ENCODE data around the gene SAT2. TPM values are rescaled to one million over a fixed set of nuclear protein-coding genes. Genes with fewer than 3 reads are reported as not detected.
"Not testable (repeated sequence)": the region's sequence is repeated elsewhere in the genome, so short reads cannot be mapped to it uniquely, and the experiment has no call there.

SAT2 gene
- polyA plus RNA-seq, 12 donors = 44.5 to 83.2 (median 68.8) TPM; not detected in 1

DNA sequence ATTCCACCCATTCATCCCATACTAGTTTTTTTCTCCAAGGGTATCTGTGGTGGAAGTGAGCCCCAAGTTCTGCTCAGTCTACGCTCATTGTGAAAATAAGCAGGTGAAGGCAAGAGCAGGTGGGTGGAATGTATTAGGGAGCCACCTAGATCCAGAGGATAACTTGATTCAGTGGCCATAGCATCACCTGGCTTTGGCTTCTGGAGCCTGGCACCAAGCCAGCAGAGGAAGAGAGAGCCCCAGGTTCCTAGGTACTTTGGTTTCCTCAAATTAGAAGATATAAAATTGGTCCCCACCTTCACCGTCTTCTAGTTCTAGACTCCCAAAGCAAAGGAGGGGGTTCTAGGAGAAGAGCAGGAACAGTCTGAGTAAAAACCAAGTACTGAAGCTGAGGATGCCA is 17.0 kb downstream of the SAT2 start:
- no peak for DNase-seq

DNA sequence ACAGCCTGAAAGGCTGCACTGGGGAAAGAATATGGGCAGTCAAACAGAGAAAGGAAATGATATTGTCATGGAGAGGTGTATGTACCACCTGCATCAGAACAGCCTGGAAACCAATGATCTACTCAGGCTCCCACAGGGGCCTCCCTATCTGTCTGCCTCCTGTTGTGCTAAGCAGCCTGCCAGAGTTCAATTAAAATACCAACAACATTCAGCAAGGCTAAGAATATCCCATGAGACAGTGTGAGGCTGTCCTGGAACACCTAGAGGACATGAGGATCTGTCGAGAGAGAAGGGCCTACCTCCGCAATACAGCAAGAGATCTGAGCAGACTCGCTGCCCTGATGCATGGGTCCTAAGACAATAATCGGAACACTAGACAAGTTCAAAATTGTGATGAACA is 21.3 kb downstream of the SAT2 start:
- DNase-seq = no peak

DNA sequence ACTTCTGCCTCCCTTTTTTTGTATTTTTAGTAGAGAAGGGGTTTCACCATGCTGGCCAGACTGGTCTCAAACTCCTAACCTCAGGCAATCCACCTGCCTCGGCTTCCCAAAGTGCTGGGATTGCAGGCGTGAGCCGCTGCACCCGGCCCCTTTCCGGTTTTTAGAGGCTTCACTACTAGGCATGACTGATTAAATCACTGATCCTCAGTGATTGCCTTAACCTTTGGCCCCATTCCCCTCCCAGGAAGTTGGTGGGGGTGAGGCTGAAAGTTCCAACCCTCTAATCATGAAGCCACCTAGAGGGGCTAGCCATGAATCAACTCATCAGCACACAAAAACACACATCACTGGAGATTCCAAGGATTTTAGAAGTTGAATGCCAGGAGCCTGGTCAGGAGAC is 30.1 kb downstream of the SAT2 start:
- DNase-seq = not testable (repeated sequence)

DNA sequence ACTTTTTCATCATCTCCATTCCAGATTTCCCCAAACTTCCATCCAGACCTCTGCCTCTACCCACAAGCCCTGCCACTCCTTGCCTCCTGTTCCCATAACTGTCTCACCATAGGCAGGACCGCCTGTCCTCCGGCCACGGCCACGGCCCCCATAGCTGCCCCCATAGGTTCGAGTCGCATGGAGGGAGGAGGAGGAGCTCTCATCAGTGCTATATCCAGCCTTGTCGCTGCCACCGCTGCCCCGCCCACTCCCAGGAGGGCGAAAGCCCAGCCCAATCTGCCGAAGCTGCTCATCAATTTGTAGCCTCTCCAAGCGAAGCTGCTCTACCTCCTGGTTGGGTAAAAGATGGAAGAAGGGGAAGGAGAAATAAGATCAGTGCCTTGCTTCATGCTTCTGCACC is 34.3 kb downstream of the SAT2 start:
- DNase-seq = no peak

DNA sequence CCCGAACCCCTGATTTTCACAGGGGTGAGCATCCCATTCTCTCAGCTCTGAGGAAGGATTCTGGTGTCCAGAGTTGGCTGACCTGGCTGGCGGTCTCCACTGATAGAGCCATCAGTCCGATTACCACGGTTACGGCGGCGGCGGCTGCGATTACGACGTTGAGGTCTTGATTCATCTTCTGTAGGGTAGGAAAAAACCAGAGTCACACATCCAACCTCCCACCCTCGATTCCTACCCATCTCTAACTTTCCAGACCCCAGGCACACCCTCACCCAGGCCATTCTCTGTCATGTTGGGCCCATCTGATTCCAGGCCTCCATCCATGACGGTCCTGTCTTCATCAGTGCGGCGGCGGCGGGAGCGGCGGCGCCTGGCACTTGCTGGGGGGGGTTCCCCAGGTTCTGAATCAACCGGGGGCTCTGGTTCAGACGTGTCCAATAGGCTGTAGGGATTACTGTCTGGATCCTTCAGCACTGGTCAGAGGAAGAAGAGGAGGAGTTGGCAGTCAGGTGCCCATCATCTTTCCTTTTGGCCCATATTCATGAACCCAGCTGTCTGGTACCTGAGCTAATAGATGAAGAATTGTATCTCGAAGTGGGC is 35.1 kb downstream of the SAT2 start:
- no peak for DNase-seq

DNA sequence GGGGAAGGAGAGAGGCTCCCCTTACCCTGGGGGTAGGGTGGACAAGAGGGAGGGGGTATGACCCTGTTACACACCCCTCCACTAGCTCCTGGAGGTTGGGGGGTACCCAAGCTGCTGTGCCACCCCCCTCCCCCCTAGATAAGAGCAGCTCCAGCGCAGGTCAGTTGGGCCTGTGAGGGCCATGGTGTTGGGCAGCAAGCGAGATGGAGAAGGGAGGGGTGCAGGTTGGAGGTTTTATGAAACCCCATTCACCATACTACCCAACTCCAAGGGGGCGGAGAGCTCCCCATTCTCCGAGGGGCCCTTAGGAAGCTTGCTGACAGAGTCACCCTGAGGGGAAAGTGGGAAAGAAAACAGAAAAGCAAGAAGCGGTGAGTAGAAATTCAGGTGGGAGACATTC is 36.0 kb downstream of the SAT2 start:
- no peak for DNase-seq

DNA sequence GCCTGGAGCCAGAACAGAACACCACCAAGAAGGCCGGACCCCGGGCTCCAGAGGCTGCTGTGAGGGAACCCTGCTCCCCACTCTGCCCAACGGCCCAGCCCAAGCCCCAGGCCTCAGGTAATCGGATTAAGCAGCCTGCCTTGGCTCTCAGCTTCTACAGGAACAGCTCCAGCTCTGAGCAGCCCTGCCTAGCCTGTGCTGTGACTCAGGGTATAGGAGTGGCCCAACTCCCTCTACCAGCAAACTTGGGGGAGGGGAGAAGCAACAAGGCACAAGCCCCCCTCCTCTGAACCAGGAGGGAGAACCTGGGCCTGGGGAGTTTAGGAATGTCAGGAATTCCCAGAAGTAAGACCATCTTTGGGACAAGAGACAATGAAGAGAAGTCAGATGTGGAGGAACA is 36.9 kb downstream of the SAT2 start:
- DNase-seq = no peak

DNA sequence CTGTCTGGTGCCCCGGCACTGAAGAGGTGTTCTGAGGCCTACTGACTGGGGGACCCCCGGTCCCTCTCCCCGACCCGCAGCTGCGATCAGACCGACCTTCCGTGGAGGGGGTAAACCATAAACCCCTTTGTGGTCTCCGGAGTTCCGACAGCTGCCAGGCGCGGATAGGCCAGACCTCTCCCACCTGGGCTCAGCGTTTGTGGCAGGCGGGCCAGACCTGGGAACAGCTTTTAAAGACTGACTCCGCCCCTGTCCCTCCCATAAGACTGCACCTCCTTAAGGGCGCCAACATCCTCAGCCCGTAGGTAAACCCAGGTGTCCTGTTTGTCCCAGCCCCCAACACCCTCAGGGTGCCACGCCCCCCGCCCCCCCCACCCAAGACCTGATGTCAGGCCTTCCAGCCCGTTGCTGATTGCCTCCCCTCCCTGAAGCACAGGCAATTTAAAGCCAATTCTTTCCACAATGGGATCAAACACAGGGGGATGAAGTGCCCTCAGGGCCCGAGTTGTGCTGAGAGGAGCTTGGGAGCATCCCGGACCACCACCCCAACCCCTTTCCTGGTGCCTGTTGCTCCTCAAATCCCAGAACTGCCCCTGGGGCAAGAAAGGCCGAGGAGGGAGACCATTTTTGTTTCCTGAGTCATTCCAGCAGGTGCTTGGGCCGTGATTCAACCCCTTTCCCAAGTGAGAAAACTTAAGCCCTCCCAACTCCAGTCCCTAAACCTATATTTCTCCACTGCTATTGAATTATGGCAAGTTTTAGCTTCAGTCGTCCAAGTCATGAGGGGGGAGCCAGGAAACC is 37.5 kb downstream of the SAT2 start, which contains the start of gene SOX15:
SOX15 (minus strand) TSS at position 204 of the 801 bp plus-strand sequence. CDS start 418 bp downstream, outside the sequence.
- no peak for DNase-seq

DNA sequence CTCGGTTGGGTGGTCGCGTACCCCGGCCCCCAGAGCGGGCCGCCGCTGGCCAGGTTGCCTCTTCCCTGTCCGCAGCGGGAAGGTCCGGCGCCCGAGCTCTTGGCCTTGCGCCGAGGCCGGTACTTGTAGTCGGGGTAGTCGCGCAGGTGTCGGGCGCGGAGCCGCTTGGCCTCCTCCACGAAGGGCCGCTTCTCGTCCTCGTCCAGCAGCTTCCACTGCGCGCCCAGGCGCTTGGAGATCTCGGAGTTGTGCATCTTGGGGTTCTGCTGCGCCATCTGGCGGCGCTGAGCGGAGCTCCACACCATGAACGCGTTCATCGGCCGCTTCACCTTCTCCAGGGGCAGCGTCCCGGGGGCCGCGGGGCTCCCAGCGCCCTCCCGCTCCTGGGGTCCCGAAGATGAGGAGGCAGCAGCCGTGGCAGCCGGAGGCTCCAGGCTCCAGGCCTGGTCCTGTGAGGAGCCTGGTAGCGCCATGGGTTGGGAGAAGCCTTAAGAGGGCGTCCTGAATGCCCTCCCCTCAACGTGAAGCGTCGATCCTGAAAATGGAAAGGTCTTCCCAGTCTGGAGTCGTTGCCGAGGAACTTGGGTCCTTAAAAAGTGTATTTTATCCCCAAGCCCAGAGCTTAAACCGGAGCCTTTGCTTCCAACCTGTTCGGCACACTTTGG is 38.3 kb downstream of the SAT2 start:
- DNase-seq = peak; percentile 91

DNA sequence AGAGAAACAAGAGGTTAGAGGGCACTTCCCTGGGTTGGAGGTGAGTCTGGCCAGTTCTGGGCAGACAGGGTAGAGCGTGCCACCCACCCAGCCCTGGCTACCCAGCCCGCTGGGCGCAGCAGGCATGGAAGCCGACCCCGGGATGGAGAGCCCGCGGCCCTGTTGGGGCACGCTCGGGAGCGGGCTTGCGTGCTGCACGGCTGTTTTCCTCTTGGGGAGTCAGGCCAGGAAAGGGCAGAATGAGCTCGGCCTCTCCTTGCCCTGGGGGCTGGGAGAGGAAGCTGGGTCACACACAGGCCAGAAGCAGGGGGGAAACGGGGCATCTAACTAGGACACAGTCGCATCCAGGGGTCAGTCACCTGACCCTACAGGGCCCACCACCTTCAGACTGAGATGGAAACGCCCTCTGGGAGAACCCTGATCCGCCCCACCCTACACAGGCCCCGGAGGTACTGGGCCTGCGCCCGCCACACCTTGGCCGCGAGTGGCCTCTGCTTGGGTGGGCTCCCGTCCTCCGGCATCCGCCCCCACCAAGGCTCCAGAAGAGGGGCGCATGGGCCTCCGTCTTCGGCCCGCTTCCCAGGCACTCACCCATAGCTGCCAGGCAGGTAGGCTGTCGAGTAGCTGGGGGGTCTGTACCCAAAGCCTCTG is 38.9 kb downstream of the SAT2 start:
- DNase-seq = no peak

DNA sequence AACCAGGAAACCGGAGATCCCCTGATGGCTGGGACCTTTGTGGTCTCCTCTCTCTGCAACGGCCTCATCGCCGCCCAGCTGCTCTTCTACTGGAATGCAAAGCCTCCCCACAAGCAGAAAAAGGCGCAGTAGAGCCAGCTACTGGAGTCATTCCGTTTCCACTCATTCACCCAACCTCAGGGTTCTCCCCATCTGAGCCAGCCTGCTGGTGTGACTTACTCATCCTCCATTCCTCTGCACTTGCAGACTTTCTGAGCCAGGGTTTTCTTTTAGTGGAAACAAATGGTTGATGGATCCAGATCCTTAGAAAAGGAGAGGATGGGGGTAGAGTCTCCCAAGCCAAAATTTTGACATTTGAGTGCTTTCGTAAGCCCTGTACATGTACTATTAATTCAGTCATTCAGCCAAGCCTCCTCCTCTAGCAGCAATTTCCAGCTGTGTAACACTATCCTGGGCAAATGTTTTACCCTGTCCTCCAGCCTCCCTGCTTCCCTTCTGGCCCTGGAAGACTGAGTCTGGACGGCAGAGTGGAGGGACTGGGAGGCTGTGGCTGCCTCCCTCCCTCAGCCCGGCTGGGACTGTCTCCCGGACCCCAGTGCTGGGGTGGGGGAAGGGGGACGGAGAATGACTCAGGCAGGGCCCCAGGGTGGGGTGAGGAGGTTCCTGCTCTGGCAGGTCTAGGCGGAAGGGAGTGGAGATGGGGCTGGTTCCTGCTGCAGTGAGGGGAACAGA is 40.0 kb downstream of the SAT2 start:
- no peak for DNase-seq

DNA sequence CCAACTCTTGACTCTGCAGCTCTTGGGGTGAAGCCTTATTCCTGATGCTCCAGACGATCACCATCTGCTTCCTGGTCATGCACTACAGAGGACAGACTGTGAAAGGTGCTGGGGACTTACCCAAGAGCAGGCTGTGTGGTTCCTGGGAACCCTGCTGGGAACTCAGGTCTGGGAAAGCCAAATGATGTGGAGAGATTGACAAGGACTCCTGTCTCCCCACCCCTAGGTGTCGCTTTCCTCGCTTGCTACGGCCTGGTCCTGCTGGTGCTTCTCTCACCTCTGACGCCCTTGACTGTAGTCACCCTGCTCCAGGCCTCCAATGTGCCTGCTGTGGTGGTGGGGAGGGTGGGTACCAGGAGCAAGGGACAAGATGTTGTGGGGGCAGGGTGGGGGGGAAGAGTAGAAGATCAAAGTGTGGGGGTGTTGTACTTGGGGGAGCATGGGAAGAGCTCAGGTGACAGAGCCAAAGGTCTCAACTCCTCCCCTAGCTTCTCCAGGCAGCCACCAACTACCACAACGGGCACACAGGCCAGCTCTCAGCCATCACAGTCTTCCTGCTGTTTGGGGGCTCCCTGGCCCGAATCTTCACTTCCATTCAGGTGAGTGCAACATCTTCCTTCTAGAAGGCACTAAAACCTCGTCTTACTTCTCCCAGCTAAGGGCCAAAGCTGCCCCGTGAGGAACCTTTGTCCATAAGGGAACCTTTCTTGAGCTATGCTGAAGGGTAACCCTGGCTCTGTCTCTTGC is 40.8 kb downstream of the SAT2 start:
- no peak for DNase-seq

DNA sequence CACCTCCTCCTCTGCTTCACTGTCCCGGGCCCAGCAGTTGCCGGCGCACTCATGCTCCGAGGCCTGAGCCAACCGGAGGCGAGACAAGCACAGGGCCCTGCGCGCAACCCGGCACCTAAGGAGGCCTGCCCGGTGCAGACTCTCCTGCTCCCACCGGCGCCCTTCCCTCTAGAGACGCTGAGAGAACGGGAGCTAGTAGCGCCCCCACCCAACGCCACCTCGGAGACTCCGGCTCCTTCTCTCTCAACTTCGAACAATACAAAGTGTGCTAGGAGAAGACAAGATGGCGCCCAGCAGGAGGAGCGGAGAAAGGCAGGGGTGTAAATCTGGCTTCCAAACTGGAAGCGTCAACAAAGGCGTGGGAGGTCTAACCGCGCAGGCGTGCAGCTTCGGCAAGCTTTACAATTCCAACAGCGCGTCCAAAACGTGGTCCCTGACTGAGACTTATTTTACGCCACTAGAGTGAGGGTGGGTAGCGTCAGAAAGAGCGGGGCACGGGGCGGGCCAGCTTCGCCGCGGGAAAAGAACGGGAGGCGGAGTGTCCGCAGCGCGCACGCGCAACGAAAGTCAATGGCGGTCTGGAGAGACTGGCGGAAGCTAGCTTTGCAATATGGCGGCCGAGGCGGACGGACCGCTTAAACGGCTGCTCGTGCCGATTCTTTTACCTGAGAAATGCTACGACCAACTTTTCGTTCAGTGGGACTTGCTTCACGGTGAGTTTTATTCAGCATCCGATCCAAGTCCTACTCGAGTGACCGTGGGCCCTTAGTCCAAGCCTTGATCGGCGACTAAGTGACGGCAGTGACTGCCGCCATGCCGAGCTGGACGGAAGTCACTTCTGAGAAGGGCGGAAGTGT is 44.1 kb downstream of the SAT2 start, which contains the start of gene MPDU1:
MPDU1 (plus strand) TSS at position 600 of the 857 bp plus-strand sequence; CDS start at position 611, 11 bp downstream.
- DNase-seq = peak; percentile 99

DNA sequence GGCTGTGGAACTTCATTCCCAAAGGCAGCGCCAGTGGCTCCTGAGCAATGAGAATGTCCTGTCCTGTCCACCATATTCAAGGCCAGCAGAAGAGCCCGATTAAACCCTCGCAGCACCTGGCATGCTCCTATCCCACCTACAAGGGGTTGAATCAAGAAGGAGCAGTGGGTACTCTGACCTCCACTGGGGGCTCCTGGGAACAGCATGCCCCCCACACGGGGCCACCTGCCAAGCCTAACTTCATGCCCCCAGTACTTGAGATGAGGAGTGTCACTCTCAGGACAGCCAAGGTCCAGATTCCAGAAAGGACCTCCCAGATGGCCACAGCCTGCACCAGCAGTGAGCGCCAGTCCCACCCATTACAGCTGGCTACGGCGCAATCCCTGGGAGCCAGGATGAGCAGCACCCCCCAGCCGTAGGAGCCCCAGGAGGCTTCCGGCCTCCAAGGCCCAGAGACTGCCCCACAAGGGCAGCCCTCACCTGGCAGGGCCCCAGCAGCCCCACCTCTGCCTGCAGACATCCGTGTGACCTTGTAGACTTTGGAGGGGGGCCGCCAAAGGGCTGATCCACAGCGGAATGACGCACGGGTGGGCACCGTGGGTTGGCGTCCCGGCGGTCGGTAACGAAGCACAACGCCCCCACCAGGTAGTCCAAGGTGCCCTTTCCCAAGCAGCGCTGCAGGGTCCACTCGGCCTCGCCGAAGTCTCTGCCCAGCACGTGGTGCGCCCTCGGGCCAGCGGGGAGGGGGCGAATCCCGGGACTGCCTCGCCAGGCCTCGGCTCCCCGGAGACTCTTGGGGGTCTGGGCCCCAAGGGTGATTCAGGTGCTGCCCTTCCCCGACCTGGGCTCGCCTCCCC is 45.0 kb downstream of the SAT2 start:
- DNase-seq = no peak

DNA sequence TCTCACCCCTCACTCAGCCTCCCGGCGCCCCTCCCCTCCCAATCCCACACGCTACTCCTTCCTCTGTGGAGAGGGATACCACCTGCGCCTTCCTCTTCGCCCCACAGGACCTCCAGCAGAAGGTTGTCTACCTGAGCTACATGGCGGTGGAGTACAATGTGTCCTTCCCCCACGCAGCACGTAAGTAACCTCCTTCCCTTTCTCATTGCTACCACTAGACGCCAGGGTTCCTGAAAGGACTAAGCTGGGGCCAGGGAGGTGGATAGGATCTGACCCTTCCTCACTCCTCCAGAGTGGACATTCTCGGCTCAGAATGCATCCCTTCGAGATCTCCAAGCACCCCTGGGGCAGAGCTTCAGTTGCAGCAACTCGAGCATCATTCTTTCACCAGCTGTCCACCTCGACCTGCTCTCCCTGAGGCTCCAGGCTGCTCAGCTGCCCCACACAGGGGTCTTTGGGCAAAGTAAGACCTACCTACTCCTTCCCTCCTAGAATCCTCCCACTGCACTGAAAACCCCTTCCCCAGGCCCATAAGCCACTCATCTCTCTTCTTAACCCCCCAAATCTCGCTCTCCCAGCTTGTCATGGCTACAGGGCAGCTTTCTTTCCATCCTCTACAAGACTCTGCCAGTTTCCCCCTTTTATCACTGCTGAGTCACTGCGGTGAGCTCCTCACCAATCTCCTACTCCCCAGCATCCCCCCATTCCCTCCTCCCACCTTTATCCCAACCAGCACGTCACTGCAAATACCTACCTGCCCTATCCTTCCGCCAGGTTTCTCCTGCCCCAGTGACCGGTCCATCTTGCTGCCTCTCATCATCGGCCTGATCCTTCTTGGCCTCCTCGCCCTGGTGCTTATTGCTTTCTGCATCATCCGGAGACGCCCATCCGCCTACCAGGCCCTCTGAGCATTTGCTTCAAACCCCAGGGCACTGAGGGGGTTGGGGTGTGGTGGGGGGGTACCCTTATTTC is 46.7 kb downstream of the SAT2 start:
- DNase-seq = no peak

DNA sequence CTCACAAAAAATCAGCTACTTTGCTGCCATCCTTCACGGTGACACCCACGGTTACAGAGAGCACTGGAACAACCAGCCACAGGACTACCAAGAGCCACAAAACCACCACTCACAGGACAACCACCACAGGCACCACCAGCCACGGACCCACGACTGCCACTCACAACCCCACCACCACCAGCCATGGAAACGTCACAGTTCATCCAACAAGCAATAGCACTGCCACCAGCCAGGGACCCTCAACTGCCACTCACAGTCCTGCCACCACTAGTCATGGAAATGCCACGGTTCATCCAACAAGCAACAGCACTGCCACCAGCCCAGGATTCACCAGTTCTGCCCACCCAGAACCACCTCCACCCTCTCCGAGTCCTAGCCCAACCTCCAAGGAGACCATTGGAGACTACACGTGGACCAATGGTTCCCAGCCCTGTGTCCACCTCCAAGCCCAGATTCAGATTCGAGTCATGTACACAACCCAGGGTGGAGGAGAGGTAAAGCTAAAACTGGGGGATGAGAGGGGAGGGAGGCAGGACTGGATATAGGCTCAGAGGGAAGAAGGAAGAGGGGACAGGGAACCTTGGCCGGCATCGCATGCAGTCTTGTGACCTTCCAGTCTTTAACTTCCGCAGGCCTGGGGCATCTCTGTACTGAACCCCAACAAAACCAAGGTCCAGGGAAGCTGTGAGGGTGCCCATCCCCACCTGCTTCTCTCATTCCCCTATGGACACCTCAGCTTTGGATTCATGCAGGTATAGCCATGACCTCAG is 47.6 kb downstream of the SAT2 start:
- DNase-seq = no peak

Data from muscle of arm (tissue), 12 donors.